Measurements from ENCODE around the gene ZBTB8A. TPM values are rescaled to one million over a fixed set of nuclear protein-coding genes. Genes with fewer than 3 reads are reported as not detected.

The ZBTB8A gene
- total RNA-seq, 3 donors from 2014 or later = 4.9 to 7.9 (median 5.1) TPM

- Histone ChIP-seq H3K36me3 (ENCODE audit: low read depth) (peaks cover 4% of the 10 kb centered on the region), H3K9me3 (no peaks in the 10 kb centered on the region), H3K4me1 (ENCODE audit: low read depth) (peaks cover 22% of the 10 kb centered on the region), H3K4me3 (no peak overlapping the region)
- no peak for TF ChIP-seq CTCF (IDR thresholded peaks at IDR 0.05)
- intact Hi-C loops (cut with DNase I, micrococcal nuclease) = no loop called here
- ATAC-seq = no peak
- DNase-seq = no peak
Observed at GRCh38 chr1:32647308-32648134, 108.3 kb downstream of the ZBTB8A start.

- TF ChIP-seq CTCF (IDR thresholded peaks at IDR 0.05) = no peak
- intact Hi-C loops (cut with DNase I, micrococcal nuclease) = no loop called here
- H3K4me3 ChIP-seq = peak within 1 kb of the TSS; percentile 47
- peaks cover 10% of the 10 kb centered on the region for H3K36me3 ChIP-seq (ENCODE audit: low read depth)
- ATAC-seq = peak; percentile 88
- DNase-seq = peak; percentile 90 to 95 (median 94)
- H3K9me3 ChIP-seq = no peaks in the 10 kb centered on the region
- peaks cover 36% of the 10 kb centered on the region for H3K4me1 ChIP-seq (ENCODE audit: low read depth)
Observed at GRCh38 chr1:32650248-32650751, 111.1 kb downstream of the ZBTB8A start, which contains the start of gene ZBTB8OS. Gene ZBTB8OS (minus strand): TSS chr1:32650550. CDS start chr1:32650529, 21 bp downstream.

GRCh38 chr1:32650752-32651460 is 111.7 kb downstream of the ZBTB8A start, which contains the start of gene RBBP4:
Gene RBBP4 (plus strand): TSS chr1:32651208. CDS start chr1:32651307, 99 bp downstream.
- ATAC-seq (peak; percentile 94), DNase-seq (peak; percentile 98 to 99 (median 98))
- no peak for TF ChIP-seq CTCF (IDR thresholded peaks at IDR 0.05)
- Histone ChIP-seq H3K9me3 (no peaks in the 10 kb centered on the region), H3K4me1 (ENCODE audit: low read depth) (peaks cover 39% of the 10 kb centered on the region), H3K4me3 (peak within 1 kb of the TSS; percentile 47), H3K36me3 (ENCODE audit: low read depth) (peaks cover 10% of the 10 kb centered on the region)
- intact Hi-C loops (cut with DNase I, micrococcal nuclease) = no loop called here

GRCh38 chr1:32651461-32652073 is 112.3 kb downstream of the ZBTB8A start:
- intact Hi-C loops (cut with DNase I, micrococcal nuclease) = no loop called here

More at GRCh38 chr1:32651461-32652073, 112.3 kb downstream of the ZBTB8A start:
- Histone ChIP-seq H3K4me3 (peak overlapping the region; percentile 47), H3K4me1 (ENCODE audit: low read depth) (peaks cover 39% of the 10 kb centered on the region), H3K36me3 (ENCODE audit: low read depth) (peaks cover 10% of the 10 kb centered on the region), H3K9me3 (no peaks in the 10 kb centered on the region)
- no peak for TF ChIP-seq CTCF (IDR thresholded peaks at IDR 0.05)
- peak; percentile 20 for ATAC-seq
- DNase-seq = no peak

All from mucosa of descending colon (tissue), 3 donors.